ENCODE data around the gene OR10D3. TPM values are rescaled to one million over a fixed set of nuclear protein-coding genes. Genes with fewer than 3 reads are reported as not detected.

The OR10D3 gene
- total RNA-seq, 1 experiment from 2014 or later = 0.15 TPM

DNA sequence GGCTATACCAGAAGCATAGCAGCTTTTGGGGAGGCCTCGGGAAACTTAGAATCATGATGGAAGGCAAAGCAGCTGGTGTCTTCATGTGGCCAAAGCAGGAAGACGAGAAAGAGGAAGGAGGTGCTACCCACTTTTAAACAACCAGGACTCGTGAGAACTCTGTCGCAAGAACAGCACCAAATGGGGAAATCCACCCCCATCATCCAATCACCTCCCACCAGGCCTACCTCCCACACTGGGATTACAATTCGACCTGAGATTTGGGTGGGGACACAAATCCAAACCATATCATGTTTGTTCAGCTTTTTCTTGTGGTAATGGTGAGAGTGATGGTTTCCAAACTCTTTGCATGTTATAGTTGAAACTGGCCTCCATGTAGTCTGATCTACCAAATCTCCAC lies 32.5 kb upstream of the OR10D3 start:
- no peaks in the 10 kb centered on the region for H3F3A ChIP-seq (ENCODE audit: low read length, unreplicated experiment)
- TF ChIP-seq, protein P1, sequence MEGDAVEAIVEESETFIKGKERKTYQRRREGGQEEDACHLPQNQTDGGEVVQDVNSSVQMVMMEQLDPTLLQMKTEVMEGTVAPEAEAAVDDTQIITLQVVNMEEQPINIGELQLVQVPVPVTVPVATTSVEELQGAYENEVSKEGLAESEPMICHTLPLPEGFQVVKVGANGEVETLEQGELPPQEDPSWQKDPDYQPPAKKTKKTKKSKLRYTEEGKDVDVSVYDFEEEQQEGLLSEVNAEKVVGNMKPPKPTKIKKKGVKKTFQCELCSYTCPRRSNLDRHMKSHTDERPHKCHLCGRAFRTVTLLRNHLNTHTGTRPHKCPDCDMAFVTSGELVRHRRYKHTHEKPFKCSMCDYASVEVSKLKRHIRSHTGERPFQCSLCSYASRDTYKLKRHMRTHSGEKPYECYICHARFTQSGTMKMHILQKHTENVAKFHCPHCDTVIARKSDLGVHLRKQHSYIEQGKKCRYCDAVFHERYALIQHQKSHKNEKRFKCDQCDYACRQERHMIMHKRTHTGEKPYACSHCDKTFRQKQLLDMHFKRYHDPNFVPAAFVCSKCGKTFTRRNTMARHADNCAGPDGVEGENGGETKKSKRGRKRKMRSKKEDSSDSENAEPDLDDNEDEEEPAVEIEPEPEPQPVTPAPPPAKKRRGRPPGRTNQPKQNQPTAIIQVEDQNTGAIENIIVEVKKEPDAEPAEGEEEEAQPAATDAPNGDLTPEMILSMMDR (conservative IDR thresholded peaks at IDR 0.05; ENCODE audit: low read depth, low read length) = no peak
- TF ChIP-seq EZH2phosphoT487 (IDR thresholded peaks at IDR 0.05; ENCODE audit: borderline replicate concordance, low read length) = no peak
- TF ChIP-seq EZH2 (IDR thresholded peaks at IDR 0.05; ENCODE audit: low read length, unreplicated experiment) = no peak
- H3K4me3 ChIP-seq (ENCODE audit: low read length) = no peak overlapping the region
- BruUV-seq (replicated peaks) = no TSS peak
- no peaks in the 10 kb centered on the region for H3K36me3 ChIP-seq (ENCODE audit: low read depth, low read length)
- H2AFZ ChIP-seq (ENCODE audit: low read length) = no peak overlapping the region
- no peaks in the 10 kb centered on the region for H3K9me3 ChIP-seq (ENCODE audit: low read length)
- ChIA-PET CTCF (no interaction called here), POLR2A (ENCODE audit: unreplicated experiment) (no interaction called here)
- H4K20me1 ChIP-seq (ENCODE audit: low read length) = no peaks in the 10 kb centered on the region
- H3K79me2 ChIP-seq (ENCODE audit: low read length) = no peaks in the 10 kb centered on the region
- DNase-seq = no peak
- no peak overlapping the region for H3K4me2 ChIP-seq (ENCODE audit: low read length)
- intact Hi-C loops (cut with micrococcal nuclease) = no loop called here
- no peak overlapping the region for H3K9ac ChIP-seq (ENCODE audit: low read length)
- no peak overlapping the region for H3K27ac ChIP-seq (ENCODE audit: low read length)
- H3K4me1 ChIP-seq (ENCODE audit: insufficient read depth, low read length) = no peaks in the 10 kb centered on the region
- no peaks in the 10 kb centered on the region for H3K9me2 ChIP-seq (replicated peaks; ENCODE audit: low read length)
- H3K27me3 ChIP-seq (ENCODE audit: low read length) = peaks cover 66% of the 10 kb centered on the region
- no peak for ATAC-seq

DNA sequence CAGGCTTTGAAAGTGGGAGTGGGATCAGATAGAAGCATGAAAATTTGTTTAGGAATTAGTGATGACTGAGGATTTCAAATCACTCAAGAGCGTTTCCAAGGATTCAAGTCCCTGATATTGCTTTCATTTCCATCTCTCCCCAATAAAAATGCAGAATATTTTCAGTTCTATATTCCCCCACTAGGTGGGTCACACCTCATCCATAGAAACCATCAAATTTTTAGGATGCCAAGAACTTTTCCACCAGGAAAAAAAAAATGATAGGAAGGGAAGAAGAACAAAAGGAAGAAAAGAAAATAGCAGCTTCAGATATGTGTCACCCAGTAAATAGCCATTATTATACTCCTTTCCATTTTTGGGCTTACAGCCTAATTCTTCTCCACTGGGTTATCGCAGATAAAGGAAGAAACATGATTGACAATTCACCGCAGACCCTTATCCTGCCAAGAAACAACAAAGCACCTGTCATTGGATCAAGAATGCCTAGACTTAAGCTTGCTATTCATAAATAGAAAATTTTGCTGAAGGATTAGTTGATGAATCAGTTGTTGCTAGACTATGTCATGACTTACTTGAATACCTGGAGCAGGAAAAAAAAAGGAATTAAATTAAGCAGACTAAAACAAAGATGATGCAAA lies 30.3 kb upstream of the OR10D3 start:
- ATAC-seq (no peak), DNase-seq (no peak)
- no TSS peak for BruUV-seq (replicated peaks)
- H3F3A ChIP-seq (ENCODE audit: low read length, unreplicated experiment) = no peaks in the 10 kb centered on the region
- intact Hi-C loops (cut with micrococcal nuclease) = no loop called here
- H3K27ac ChIP-seq (ENCODE audit: low read length) = no peak overlapping the region
- CTCF ChIA-PET = interaction anchor here (0.6 kb wide), 1 partner anchor 1041 kb away, joined by 3 read pairs; no protein-coding TSS in a partner anchor
- H3K9ac ChIP-seq (ENCODE audit: low read length) = no peak overlapping the region
- H2AFZ ChIP-seq (ENCODE audit: low read length) = no peak overlapping the region
- POLR2A ChIA-PET (ENCODE audit: unreplicated experiment) = no interaction called here
- H3K9me3 ChIP-seq (ENCODE audit: low read length) = no peaks in the 10 kb centered on the region
- no peaks in the 10 kb centered on the region for H4K20me1 ChIP-seq (ENCODE audit: low read length)
- no peak overlapping the region for H3K4me2 ChIP-seq (ENCODE audit: low read length)
- H3K4me3 ChIP-seq (ENCODE audit: low read length) = no peak overlapping the region
- H3K79me2 ChIP-seq (ENCODE audit: low read length) = no peaks in the 10 kb centered on the region
- H3K27me3 ChIP-seq (ENCODE audit: low read length) = peaks cover 69% of the 10 kb centered on the region
- H3K9me2 ChIP-seq (replicated peaks; ENCODE audit: low read length) = no peaks in the 10 kb centered on the region
- TF ChIP-seq EZH2 (IDR thresholded peaks at IDR 0.05; ENCODE audit: low read length, unreplicated experiment) = no peak
- TF ChIP-seq, protein P1 (conservative IDR thresholded peaks at IDR 0.05; ENCODE audit: low read depth, low read length) = peak; percentile 48; the same call in 1 of the 2 replicates
- no peaks in the 10 kb centered on the region for H3K4me1 ChIP-seq (ENCODE audit: insufficient read depth, low read length)
- no peaks in the 10 kb centered on the region for H3K36me3 ChIP-seq (ENCODE audit: low read depth, low read length)

DNA sequence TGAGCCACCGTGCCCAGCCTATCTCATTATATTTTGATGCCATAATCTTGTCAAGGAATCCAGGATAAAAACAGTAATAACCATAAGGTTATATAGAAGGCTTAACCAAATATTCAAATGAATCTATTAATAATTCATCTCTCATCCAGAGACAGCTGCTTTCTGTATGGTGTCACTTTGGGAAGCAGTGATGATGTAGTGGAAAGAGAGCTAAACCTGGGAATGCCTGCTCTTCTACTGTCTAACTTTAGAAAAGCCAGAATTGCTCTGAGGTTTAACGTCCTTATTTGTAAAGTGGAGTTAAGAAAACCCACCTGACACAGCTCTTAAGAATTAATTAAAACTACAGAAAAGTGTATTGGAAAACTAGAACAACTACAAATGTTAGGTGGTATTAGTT lies 29.3 kb upstream of the OR10D3 start:
- Histone ChIP-seq H3K27ac (ENCODE audit: low read length) (no peak overlapping the region), H3K4me2 (ENCODE audit: low read length) (no peak overlapping the region), H3K9ac (ENCODE audit: low read length) (no peak overlapping the region), H3K4me3 (ENCODE audit: low read length) (no peak overlapping the region), H3K36me3 (ENCODE audit: low read depth, low read length) (no peaks in the 10 kb centered on the region), H3F3A (ENCODE audit: low read length, unreplicated experiment) (no peaks in the 10 kb centered on the region), H3K27me3 (ENCODE audit: low read length) (peaks cover 72% of the 10 kb centered on the region), H3K4me1 (ENCODE audit: insufficient read depth, low read length) (no peaks in the 10 kb centered on the region), H4K20me1 (ENCODE audit: low read length) (no peaks in the 10 kb centered on the region), H2AFZ (ENCODE audit: low read length) (no peak overlapping the region), H3K9me2 (replicated peaks; ENCODE audit: low read length) (no peaks in the 10 kb centered on the region), H3K79me2 (ENCODE audit: low read length) (no peaks in the 10 kb centered on the region), H3K9me3 (ENCODE audit: low read length) (no peaks in the 10 kb centered on the region)
- ChIA-PET CTCF (interaction anchor here (0.6 kb wide), 1 partner anchor 1042 kb away, joined by 3 read pairs; no protein-coding TSS in a partner anchor), POLR2A (ENCODE audit: unreplicated experiment) (no interaction called here)
- intact Hi-C loops (cut with micrococcal nuclease) = no loop called here
- no TSS peak for BruUV-seq (replicated peaks)
- no peak for DNase-seq
- ATAC-seq = no peak
- TF ChIP-seq, protein P1 (conservative IDR thresholded peaks at IDR 0.05; ENCODE audit: low read depth, low read length) = no peak
- TF ChIP-seq EZH2phosphoT487 (IDR thresholded peaks at IDR 0.05; ENCODE audit: borderline replicate concordance, low read length) = no peak
- no peak for TF ChIP-seq EZH2 (IDR thresholded peaks at IDR 0.05; ENCODE audit: low read length, unreplicated experiment)
